NCI-H2029 (cell line): ENCODE measurements around the gene RNF227.

Experiments used
- DNase-seq: peaks from one replicate; lab custom pipeline; 2025; lab: John Stamatoyannopoulos, UW

RNF227 gene

DNA sequence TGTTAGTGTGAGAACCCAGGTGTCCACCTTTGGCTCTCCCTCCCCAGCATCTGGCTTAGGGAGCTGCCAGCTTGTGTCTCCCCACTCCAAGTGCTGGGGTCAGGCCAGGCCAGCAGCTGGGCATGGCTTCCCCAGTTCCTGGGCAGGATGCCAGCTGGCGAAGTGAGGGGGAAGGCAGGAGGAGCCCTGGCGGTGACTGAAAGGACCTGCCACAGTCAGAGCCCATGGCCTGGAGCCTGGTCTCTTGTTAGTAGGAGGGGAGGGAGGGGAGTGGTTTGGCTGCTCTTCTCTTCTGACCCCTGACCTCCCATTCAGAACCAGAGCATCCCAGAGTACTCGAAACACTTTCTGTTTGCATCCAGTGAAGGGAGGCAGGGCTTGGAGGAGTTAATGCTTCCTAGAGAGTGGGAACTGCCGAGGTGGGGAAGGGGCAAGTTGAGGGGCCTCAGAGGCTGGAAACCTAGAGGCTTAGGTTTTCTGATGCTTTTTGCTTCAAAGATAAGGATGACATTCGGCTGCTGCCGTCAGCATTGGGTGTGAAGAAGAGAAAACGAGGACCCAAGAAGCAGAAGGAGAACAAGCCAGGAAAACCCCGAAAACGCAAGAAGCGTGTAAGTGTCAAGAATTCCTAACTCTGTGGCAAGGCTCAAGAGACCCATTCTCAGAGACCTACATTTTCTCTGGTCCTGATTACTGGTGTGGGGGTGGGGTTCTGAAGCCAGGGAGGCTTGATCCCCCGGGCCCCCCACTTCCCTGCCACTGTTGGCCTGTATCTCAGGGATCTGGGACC, 26.7 kb downstream of the RNF227 start:
- DNase-seq = peak; percentile 93

DNA sequence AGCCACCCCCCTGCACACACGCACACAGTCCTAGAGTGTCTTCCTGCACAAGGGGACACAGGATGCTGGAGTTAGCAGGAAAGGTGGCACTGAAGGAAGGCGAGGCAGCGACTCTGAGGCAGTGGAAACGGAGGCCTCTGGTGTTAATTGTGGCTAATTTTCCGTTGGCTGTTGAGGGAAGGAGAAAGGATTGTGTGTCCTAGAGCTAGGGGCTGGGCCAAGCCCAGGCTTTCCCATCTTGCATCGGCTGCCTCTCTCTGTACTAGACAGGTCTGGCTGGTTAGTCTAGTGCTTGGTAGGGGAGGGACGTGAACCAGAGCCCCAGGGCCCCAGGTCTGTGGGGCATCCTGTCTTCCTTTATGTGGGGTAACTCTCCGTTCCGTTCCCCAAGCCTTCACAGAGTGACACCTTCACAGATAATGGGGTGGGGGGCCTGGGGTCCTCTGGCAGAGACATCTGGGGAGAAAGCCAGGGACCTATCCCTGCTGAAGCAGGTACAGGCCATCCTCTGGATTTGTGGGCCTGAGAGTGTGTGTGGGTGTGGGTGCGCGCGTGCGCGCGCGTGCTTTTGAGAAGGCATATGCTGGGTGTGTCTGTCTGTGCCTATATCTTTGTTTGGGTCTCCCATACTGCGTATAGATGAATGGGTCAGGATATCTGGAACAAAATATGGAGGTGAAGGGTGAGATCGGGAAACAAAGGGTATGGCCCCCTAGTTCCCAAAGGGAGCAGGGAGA, 27.7 kb downstream of the RNF227 start, which contains the start of gene CHD3:
Gene CHD3 (plus strand): TSS at position 606 of the 737 bp plus-strand sequence. CDS start 212 bp downstream, outside the sequence.
- no peak for DNase-seq

DNA sequence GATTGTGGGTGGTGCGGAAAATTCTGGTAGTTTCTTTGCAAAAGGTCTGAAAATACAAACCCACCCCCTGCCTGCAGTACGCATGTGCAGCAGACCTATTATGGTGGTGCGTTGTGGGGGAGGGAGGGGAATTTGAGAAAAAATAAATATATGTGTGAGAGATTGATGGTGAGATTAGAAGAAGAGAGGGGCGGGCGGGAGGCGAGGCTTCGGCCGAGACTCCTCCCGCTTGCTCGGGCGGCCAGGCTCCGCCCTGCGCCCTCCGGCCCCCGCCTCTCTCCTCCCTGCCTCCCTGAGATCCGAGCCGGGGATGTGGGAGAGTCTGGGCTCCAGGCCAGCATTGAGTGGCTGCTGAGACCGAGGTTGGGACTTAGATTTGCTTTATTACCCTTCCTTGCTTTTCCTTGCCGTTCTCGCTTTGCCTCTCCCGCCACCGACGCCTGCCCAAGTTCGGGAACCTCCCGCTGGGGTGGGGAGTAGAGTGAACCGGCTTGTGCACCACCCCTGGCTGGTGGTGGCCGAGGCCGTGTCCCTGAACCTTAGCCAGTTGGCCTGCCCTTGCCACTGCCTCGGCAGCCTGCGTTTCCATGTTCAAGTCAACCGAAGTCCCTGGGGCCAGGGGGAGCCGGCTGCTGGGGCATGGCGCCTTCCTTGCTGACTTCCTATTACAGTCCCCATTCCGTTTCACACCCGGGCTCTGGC, 28.5 kb downstream of the RNF227 start:
- DNase-seq = peak; percentile 86

DNA sequence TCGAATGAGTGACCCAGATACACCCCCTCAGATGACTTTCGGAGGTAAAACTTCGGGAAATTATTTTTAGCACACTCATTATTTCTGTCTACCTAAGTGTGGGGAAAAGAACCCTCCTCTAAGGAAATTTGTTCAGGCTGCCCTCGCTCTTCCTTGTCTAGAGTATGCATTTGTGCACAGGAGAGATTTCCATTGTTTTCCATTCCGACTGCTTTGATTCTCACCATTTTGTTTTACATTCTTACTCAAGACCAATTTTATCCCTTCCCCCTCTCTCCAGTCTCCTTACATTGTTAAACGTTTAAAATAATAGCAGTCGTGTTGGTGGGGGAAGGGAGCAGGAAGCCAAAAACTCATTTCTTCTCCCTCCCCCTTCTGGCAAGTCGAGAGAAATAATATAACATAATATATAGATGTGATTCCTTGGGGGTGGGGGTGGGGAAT, 29.0 kb downstream of the RNF227 start:
- peak; percentile 75 for DNase-seq

DNA sequence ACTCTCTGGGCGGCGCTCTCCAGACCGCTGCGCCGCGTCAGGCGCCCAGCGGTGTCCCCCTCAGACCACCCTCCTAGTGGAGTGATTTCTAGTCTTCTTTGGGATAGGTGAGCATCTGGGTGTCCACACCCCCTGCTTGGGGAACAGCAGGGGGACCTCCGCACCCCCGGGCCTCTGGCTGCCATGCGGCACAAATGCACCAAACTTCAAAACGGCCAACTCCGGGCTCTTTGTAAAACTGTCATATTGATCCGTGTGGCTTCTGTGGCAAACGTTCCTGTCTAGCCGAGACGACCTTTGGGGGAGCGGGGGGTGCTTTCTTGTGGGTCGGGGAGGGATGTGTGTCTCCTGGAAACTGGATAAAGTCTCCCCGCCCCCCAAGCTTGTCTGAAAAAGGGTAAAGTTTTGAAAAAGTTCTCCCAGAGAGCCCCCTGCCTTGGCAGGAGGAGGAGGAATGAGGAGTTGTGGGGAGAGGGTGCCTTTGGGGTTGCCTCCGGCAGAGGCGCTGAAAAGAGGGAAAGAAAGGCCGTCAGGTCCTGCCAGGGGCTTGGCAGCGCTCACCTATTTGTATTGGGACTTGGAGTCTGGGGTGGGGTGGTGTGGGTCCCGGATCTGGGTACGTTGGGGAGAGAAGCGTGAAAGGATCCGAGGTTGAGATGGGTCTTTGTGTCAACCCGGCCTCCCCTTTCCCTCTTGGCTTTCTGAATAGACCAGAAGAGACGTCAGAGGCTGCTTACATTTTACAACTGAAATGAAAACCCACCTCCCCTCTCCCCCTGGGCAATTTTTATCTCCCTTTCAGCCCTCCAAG, 29.7 kb downstream of the RNF227 start:
- DNase-seq = no peak

DNA sequence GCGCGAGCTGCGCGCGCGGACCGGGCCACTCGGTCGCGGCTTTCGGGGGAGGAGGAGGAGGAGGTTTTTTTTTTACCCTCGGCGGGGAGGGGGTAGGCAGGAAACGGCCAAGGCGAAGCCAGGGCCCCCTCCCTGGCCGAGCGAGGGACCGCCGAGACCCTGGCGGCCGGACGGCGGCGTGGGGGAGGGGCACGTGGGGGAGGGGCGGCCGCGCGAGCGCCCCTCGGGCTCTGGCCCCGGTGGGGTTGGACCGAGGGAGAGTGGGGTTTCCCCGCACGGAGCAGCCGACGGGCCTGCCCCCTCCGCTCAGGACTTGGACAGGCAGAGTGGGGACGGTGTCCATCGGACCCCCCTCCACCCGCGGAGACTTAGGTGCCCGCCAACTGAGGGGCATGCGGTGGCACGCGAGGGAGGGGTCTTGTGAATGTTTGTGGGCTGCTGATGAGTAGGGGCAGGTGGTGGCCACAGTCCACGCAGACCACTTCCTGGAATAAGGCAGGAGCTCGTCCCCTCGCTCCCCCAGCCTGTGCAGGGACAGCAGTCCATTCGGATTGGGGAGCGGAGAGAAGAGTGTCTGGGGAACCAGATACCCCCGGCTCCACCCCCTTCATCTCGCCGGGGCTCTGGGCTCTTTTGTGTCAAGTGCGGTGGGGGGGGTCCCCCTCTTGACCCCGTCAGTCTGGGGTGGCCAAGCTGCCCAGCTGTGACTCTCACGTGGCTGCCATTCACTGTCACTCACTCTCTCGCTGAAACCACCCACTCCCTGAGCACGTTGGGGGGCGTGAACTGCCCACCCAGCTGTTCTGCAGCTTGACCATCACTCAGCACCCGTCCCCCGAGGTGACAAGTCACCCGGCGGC, 30.5 kb downstream of the RNF227 start:
- no peak for DNase-seq

DNA sequence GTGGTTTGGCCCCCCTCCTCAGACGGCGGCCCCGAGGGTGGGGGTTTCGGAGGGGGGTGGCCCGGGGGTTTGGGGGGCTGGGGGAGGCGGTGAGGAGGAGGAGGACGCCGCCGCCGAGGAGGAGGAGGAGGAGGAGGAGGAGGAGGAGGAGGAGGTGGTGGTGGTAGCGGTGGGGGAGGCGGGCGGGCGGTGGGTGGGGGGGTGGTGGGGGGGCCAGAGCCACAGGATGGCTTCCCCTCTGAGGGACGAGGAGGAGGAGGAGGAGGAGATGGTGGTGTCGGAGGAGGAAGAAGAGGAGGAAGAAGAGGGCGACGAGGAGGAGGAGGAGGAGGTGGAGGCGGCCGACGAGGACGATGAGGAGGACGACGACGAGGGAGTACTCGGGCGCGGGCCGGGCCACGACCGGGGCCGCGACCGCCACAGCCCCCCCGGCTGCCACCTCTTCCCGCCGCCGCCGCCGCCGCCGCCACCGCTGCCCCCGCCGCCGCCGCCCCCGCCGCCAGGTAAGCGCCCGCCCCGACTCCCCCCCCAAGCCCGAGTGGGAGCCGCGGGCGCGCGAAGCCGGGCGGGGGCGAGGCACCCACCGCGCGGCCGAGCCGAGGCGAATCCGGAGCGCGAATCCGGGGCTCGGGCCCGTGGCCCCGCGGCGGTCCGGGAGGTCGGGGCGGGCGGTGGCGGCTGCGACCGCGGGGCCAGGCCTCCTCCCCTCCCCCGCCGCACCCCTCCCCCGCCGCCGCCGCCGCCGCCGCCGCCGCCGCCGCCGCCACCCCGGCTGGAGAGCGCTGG, 31.3 kb downstream of the RNF227 start:
- DNase-seq = no peak

DNA sequence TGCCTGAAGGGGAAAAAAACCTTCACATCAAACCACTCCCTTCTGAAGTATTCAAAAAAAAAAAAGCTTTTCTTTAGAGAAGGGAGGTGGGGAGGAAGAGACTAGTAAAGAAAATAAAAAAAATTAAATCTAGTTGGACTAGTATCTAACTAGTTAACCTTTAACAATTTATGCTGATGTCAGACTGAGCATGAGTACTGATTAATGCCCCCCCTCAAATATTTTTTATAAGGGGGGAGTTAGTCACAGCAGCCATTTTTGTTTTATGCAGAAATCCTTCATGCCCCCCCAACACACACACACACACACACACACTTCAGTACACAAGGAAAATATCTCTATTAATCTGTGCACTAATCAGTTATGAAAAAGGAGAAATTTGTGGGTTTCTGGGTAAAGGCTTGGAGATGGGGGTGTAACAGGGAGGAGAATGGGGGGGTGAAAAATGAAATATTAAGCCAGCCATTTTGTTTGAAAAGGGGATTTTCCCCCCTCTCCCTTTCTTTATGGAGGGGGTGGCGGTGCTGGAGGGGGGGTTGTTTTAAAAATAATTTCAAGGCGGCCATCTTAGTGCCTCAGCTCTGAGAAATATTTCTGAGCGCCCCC, 32.2 kb downstream of the RNF227 start:
- no peak for DNase-seq

DNA sequence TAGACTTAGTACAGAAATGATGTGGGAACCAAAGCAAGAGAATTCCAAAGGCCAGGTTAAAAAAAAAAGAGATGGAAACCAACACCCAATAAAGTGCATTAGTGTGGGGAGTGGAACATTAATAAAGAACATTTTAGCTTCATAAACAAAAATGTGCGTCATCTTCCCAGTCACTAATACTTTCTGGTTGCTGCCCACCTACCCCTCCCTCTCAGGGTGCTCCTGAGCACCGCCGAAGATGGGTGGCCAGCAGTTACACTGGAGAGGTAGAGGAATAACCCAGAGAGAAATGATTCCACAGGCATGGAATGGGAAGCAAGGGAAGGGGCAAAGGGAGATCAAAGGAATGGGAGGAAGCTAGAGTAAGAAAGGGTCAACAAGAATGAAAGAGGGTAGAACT, 33.5 kb downstream of the RNF227 start:
- no peak for DNase-seq

DNA sequence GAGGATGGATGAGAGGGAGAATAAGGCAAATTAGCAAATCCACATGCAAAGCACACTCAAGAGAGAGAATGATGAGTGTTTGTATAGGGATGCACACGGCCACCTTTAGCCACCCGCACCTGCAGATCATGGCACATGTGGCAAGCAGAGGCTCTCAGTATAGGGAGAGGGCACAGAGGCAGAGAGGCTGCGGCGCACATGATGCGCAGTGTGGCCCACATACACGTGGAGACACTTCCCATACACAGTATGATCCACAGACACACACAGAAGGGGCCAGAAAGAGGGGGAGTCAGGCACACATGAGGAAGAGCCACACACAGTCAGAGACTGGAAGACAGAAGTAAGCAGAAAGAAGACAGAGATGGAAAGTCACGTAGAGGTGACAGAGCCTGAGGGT, 34.0 kb downstream of the RNF227 start:
- peak; percentile 54 for DNase-seq

DNA sequence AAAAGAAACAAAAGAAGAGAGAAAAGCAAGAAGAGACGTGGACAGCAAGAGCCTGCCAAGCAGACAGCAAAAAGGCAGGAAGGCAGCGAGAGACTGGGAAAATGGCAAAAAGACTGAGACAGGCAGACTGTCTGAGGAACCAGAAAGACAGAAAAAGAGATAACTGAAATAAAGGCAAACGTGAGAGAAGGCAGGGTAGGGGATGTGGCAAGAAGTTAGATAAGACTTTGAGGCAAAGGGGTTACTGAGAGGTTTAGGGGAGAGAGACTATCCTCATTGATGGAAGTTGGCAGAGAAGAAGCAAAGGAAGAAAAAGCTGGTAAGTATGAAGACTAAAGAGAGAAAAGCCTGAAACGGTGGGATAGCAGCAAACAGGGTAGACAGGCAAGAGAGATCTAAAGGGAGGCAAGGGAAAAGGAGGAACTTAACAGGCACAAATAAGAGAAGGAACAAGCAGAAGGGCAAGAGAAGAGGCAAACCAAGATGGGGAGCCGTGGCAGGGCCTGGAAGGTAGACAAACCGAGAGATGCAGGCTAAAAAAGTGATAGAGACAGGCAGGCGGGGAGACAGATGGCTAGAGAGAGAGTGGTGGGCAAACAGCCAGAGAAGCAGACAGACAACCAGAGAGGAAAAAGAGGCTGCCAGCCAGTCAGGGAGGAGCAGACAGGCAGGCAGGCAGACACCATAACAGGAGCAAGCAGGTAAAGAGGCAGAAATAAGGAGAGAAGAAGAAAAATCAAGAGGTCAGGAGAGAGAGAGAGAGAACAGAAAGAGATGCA, 34.6 kb downstream of the RNF227 start:
- DNase-seq = peak; percentile 54

DNA sequence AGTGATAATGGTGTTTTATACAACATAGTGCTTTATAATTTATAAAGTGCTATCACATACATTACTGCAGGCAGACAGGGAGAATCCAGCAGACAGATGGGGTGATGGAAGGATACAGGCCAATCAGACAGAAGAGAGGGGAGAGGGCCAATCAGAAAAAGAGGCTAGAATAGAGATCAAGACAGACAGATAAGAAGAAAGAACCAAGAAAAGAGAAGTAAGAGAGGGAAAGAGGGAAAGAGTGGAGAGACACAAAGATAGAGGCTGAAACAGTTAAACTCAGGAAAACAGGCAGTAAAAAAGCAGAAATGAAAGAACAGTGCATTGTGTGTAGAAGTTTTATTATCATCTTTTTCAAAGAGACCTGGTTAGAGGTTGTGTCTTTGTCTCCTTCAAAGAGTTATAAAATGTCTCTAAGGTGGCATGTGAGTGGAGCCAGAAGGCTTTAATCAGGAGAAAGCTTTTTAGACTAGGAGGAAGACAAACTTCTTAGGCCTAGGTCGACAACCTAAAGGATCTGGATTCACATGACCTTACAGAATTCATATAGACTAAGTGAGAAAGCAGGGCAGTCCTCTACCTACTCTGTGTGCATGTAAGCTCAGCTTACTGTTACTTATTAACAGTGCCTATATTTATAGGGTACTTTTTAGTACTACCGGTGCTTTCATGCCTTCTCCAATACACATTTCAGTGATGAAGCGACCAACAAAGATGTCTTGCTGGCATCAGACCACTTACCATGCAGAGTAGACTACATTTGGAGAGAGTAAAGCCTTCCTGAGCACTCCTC, 35.8 kb downstream of the RNF227 start:
- no peak for DNase-seq

DNA sequence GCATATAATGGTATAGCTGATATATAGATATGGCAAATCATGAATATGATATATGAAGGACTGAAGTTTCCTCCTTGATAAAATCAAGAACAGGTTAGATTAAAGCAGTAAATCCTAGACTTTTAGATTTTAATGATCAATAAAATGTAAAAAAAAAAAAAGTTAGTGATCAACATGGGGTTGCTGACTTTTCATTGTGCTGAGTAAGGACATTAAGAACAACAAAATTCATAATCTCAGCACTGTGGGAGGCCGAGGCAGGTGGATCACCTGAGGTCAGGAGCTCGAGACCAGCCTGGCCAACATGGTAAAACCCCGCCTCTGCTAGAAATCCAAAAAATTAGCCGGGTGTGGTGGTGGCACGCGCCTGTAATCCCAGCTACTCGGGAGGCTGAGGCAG, 37.9 kb downstream of the RNF227 start:
- no peak for DNase-seq

DNA sequence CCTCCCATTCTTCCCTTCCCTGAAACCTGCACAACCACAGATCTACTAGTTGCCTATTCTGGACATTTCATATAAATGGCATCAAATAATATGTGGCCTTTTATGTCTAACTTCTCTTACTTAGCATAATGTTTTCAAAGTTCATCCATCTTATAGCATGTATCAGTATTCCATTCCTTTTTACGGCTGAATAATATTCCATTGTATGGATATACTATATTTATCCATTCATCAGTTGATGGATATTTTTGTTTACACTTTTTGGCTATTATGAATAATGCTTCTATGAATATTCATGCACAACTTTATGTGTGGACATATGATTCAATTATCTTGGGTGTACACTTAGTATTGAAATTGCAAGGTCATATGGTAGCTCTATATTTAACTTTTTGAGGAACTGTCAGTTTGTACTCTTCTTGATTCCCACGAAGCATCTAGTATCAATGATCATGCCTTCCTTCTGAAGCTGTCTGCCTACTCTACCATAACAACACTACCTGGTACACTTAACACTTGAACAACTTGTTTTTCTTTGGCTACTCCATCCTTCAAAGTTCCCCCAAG, 40.2 kb downstream of the RNF227 start:
- DNase-seq = no peak

DNA sequence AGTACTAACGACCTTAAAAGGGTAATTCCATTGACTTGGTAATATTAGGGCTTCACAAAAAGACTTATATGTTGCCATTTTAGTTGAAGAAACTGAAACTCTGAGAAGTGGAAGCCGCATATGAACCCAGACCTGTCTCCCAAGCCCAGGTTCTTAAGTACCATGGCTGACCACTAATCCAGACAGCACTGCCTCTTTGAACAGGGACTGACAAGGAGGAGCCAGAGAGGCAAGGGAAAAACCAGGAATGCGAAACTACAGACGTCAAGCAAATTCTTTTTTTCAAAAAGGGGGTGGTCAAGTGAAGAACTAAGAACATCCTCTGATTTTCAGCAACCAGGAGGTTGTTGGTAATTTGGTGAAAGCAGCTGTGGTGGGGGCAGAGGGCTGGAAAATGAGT, 43.0 kb downstream of the RNF227 start:
- DNase-seq = no peak

DNA sequence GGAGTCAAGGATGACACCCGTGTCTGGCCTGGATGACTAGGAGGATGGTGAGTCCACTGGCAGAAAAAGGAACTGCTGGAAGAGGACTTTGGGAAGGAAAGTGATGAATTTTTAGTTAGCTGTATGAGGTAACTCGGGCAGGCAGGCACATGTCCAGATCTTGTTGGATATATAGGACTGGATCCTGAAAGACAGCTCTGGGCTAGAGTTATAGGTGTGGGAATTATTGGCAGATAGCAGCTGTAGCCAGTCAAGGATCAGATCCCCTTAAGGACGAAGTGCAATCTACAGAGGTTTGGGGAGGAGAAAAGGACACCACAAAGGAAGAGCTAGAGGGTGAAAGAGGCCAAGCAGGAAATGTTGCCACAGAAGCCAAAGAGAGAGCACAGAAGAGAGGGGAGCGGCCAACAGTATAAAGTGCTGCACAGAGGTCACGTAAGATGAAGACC, 48.2 kb downstream of the RNF227 start:
- no peak for DNase-seq

DNA sequence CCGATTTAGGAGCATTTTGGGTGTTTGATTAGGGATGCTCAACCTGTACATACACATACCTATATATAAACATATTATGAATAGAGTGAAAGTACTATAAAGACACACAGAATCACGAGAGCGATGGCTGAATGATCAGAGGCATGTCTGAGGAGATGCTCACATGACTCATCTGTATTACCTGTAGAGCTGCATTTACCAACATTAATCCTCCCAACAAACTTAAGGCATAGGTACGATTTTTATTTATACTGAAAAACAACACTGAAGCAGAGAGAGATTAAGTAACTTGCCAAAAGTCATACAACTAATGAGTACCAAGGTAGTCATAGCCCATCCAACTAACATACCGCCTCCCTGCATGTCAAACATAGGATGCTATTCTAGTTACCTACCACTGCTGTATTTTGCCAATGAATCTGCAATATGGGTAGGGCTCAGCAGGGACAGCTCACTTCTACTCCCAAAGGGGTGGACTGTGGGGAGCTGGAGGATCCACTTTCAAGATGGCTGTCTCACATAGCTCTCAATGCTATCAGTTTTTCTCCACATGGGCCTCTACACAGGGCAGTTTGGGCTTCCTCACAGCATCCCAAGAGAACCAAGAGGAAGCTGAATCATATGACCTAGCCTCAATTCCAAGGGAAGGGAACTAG, 51.0 kb downstream of the RNF227 start:
- no peak for DNase-seq
